AML-193 (cell line): ENCODE measurements around the gene PRTFDC1.

ENCODE experiments used
- DNase-seq, 2 experiments: peaks; one replicate each; lab custom pipeline; 2025; lab: John Stamatoyannopoulos, UW

PRTFDC1 gene

GRCh38 chr10:24872790-24873182, 79.6 kb downstream of the PRTFDC1 start:
- DNase-seq: no peak

- DNase-seq: no peak
These were observed 80.2 kb downstream of the PRTFDC1 start for GRCh38 chr10:24872049-24872789.

DNA sequence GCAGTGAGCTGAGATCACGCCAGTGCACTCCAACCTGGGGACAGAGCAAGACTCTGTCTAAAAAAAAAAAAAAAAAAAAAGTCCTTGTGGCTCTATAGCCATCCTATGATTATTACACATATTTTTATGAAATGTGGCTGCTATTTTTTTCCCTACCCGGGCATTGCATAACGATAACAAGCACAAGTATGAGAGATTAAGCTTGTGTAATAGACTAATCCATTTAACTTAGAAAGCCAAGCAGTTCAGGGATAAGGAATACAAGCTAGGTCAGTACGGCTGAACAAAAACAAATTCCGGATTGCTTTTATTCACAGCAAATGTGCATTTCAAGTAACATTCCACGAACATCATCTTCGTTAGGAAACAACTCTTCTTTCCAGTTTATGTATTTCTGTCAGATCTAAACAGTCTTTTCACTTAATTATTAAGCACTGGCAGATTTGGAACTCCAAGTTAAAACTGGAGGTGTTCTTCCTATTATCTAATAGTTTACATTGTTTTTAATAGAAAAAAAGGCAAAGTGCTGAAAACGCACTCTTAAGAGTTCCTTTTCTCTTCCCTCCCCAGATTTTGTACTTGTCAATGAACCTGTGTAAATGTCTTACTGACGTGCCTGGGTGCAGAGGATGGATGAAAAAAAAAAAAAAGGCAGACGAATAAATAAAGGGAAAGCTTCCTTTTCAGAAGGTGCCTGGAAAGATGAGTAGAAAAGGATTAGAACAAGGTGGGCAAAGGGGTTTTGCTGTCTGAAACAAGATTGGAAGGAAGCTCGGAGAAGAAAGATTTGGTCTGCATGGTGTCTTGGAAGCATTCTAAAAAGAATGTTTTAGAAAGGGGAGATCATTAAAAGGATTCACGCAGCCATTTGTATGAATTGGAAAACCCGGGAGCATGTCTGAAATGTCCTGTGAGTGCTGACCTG, 81.1 kb downstream of the PRTFDC1 start:
- no peak for DNase-seq

- DNase-seq: no peak
These were observed 82.9 kb downstream of the PRTFDC1 start for GRCh38 chr10:24869354-24870015.

- no peak for DNase-seq
These were observed 85.5 kb downstream of the PRTFDC1 start for GRCh38 chr10:24866604-24867583.

DNA sequence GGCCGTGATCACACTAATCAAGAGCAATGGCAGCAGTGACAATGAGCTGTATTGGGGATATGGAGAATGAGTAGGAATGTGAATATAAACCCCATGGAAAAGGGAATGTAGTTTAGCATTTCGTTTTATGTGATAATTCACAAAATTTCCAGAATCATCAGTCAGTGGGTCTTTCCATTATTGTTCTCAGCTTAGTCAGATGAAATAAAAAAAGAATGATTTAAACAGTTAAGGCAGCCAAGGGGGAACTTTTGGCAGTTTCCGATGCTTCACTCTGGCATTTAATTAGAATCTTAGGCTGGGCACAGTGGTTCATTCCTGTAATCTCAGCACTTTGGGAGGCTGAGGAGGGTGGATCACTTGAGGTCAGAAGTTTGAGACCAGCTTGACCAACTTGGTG, 86.6 kb downstream of the PRTFDC1 start:
- DNase-seq: no peak

DNA sequence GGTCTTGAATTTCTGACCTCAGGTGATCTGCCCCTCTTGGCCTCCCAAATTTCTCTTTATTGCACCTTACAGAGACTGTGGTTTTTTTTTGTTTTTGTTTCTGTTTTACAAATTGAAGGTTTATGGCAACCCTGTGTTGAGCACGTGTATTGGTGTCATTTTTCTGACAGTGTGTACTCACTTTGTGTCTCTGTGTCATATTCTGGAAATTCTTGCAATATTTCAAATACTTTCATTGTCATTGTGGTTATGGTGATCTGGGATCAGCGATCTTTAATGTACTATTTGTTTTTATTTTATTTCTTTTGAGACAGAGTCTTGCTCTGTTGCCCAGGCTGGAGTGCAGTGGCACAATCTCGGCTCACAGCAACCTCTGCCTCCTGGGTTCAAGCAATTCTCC, 89.8 kb downstream of the PRTFDC1 start:
- DNase-seq: no peak

DNA sequence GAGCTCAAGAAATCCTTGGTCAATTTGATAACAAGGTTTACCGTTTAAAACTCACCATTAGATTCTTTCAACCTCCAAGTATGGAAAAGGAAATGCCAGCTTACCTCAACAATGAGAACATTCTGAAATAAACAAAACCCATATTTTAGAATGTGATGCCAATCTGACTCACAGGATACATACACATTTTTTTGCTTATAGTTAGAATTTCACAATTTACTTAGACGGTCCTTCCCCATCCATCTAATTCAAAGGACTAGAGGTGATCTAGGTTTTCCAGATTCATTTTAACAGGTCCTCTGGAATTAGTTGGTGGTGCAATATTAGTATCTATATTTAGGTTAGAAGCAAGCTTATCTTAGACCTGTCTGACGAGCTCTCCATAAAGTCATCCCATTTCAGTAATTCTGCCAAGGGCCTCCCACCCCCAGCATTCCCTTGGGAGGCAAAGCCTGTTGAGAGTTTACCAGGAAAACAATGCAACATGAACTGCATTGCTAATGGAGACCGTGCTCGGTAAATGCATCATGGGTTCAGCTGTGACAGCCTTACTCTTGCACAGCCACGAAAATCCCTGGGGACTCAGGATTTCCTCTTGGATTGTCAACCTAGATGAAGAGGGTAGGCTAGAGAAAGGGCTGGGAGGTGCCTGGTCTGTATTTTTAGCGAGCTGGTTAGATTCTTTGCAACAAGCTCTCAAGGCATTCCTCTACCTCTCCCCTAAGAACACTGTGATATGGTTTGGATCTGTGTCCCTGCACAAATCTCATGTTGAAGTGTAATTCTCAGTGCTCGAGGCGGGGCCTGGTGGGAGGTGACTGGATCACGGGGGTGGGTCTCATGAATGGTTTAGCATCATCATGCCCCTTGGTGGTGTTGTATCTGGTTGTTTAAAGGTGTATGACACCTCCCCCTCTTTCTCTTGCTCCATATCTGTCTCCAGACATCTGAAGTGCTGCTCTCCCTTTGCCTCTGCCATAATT, 93.8 kb downstream of the PRTFDC1 start:
- no peak for DNase-seq

DNA sequence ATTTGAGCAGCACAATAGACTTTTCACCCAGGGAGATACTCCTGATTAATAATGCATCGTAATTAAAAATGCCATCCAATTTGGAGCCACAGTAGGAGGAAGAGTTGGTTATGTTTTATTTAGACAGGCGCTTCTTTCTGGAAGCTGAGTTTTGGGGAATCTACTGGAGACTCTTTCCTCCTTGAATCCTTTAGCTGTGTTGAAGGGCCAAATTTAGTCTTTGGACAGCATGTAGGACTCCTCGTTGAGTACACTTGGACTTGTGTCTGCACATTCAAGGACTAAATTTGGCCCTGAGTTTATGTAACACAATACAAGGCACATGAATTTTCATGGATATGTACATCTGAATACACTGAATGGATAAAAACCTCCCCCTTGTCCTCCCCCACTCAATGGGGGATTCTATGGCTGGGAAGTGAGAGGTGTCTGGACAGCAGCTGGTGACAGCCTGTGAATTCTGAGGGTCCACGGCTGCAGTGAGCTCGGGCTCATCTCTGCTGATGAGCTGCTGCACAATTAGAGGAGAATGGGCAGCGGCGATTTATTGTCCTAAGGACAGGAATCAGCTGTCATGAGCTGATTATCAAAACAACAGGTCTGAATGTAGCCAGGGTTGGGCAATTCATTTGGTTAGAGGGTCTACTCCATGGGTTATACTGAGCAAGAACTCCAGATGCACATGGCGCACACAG, 95.2 kb downstream of the PRTFDC1 start:
- DNase-seq: no peak

GRCh38 chr10:24854256-24854655, 98.2 kb downstream of the PRTFDC1 start:
- no peak for DNase-seq

DNA sequence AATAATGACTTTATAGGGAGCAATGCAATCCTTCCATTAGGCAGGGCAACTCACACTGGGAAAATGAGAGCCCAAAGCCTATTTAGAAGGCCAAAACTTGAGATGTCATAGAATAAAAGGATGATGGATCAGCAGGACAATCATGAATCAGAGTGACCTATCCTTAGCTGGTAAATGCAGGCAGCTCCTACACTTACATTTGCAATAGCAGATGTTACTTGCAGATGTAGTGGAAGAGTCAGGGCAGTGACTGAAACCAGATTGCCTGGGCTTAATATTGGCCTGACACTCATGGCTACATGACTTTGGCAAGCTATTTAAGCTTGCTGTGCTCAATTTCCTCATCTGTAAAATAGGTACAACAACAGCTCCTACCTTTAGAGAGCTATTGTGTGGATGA, 98.7 kb downstream of the PRTFDC1 start:
- DNase-seq: no peak

DNA sequence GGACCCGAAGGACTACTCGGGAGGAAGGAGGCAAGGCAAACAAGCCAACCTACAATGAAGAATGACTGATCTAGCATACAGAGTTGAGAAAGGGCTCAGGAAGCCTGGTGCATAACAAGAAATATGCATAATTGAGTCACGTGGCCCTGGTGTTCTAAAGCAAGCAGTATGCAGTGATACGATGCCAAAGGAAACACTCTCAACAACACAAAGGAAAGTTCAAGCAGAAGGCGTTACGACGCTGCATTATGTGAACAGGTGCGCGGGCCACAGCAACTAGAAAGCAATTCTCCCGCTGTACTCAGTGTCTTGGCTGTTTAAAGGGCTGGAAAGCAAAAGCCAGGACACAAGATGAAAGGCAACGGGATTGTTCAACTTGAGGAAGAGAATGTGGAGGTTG, 100.8 kb downstream of the PRTFDC1 start:
- DNase-seq: no peak

GRCh38 chr10:24850727-24851296, 101.6 kb downstream of the PRTFDC1 start:
- no peak for DNase-seq

DNA sequence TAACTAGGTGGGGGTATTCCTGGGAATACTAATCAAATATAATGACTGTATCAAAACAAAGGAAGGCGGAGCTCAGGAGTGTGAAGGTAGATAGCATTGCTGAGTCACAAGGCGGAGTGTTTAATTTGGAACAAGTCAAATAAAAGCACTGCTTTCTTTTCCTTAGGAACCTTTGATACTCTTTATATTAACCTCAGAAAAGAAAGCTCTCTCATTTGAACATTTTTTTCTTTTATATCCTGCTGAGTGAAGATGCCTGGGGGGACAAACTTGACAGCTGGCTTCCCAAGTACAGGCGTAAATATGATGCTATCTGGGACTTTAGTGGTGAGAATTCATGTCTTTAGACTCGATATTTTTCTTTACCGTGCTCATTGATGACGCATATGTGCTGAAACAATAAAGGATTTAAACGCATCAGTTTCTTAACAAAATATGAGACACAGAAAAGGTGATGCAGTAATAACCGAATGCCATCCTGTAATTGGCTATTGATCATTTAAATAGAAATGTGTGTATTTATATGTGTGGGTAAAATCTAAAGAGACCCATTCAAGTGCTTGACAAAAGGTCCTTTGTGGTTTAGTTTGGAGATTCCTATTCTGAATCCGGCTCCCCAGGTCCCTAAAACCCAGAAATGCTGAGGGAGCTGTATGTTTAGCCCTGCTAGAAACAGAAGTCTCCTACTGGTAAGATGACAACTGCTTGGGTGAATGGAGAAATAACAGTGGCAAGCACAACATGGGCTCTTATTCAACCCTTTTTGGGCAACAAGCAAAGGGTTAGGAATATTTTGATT, 102.7 kb downstream of the PRTFDC1 start:
- DNase-seq: no peak

- DNase-seq: no peak
These were observed 103.4 kb downstream of the PRTFDC1 start for GRCh38 chr10:24849051-24849450.

- DNase-seq: no peak
These were observed 104.2 kb downstream of the PRTFDC1 start for GRCh38 chr10:24848195-24848594.

- DNase-seq: no peak
These were observed 105.0 kb downstream of the PRTFDC1 start for GRCh38 chr10:24847112-24848070.
